Hepatocyte (in vitro differentiated cells): ENCODE measurements around the gene LGALSL. TPM values are rescaled to one million over a fixed set of nuclear protein-coding genes. Genes with fewer than 3 reads are reported as not detected.
A peak's percentile ranks its signal among the peaks of the same experiment; 100 is the strongest.

ENCODE experiments used
- DNase-seq: peaks from one replicate; pipeline ENCODE4 v3.0.0-alpha.2; 2016; ENCODE audit warnings: low spot score
- H2AFZ ChIP-seq: fragments of 200-600 bp; sonication (generic); 2 replicates; pipeline ENCODE4 v1.6.0; 2016; ENCODE audit warnings: antibody characterized with exemption, mild to moderate bottlenecking
- H3K27ac ChIP-seq: fragments of 200-600 bp; sonication (generic); 2 replicates; pipeline ENCODE4 v1.5.1; 2016; ENCODE audit warnings: mild to moderate bottlenecking
- H3K27me3 ChIP-seq: fragments of 200-600 bp; sonication (generic); 2 replicates; pipeline ENCODE4 v1.6.1; 2016
- H3K36me3 ChIP-seq: fragments of 200-600 bp; sonication (generic); replicated peaks from 2 replicates; pipeline ENCODE4 v1.5.1; 2016; ENCODE audit warnings: low read depth; ENCODE audit not compliant: insufficient read depth
- H3K4me1 ChIP-seq: fragments of 200-600 bp; sonication (generic); 2 replicates; pipeline ENCODE4 v1.5.1; 2016; ENCODE audit warnings: mild to moderate bottlenecking, moderate library complexity; ENCODE audit not compliant: insufficient read depth
- H3K4me2 ChIP-seq: fragments of 200-600 bp; sonication (generic); 2 replicates; pipeline ENCODE4 v1.6.0; 2016
- H3K4me3 ChIP-seq: fragments of 200-600 bp; sonication (generic); 2 replicates; pipeline ENCODE4 v1.5.1; 2016; ENCODE audit warnings: mild to moderate bottlenecking
- H3K79me2 ChIP-seq: fragments of 200-600 bp; sonication (generic); 2 replicates; pipeline ENCODE4 v1.6.0; 2017; ENCODE audit warnings: mild to moderate bottlenecking
- H3K9me2 ChIP-seq: fragments of 200-600 bp; sonication (generic); replicated peaks from 2 replicates; pipeline ENCODE4 v1.6.0; 2017; ENCODE audit warnings: mild to moderate bottlenecking; ENCODE audit not compliant: insufficient read depth
- H3K9me3 ChIP-seq: fragments of 200-600 bp; sonication (generic); 2 replicates; pipeline ENCODE4 v1.5.1; 2016; ENCODE audit warnings: low read depth, mild to moderate bottlenecking
- H4K20me1 ChIP-seq: fragments of 200-600 bp; sonication (generic); 2 replicates; pipeline ENCODE4 v1.6.0; 2016; ENCODE audit warnings: mild to moderate bottlenecking; ENCODE audit not compliant: insufficient read depth, poor library complexity, severe bottlenecking
- CTCF ChIP-seq: fragments of 200-600 bp; sonication (generic); IDR thresholded peaks from 2 replicates; pipeline ENCODE4 v1.5.1; 2016; ENCODE audit warnings: antibody characterized with exemption, mild to moderate bottlenecking; ENCODE audit not compliant: poor library complexity
- EZH2 ChIP-seq: fragments of 200-600 bp; sonication (generic); IDR thresholded peaks from 2 replicates; pipeline ENCODE4 v1.6.1; 2016; ENCODE audit warnings: antibody characterized with exemption, mild to moderate bottlenecking, borderline replicate concordance
- EZH2phosphoT487 ChIP-seq: fragments of 200-600 bp; sonication (generic); IDR thresholded peaks from one replicate; pipeline ENCODE4 v1.6.1; 2018; ENCODE audit warnings: antibody characterized with exemption, mild to moderate bottlenecking, low read depth, moderate library complexity; ENCODE audit not compliant: unreplicated experiment, severe bottlenecking
- WGBS: methylation state at CpG from one replicate; pipeline ENCODE4 v1.1.6; 2016; ENCODE audit warnings: low lambda C conversion rate; ENCODE audit errors: missing lambda C conversion rate; 5-methylcytosine and 5-hydroxymethylcytosine counted together
- polyA plus RNA-seq: library from polyadenylated mRNA; unstranded; fragments of >200 nt; fragmentation: Nextera tagmentation; extraction: Ambion mirVana; gene quantifications from 2 replicates; pipeline ENCODE4 v1.2.1, GENCODE V29; 2016
- total RNA-seq: library from RNA; depleted of rRNA; stranded (reverse); fragments of >200 nt; gene quantifications from 2 replicates; pipeline ENCODE4 v1.2.3, GENCODE V29; 2014

LGALSL gene
- total and polyA plus RNA-seq, 2 experiments from 2014 or later, result 30.7 to 44.6 TPM

GRCh38 chr2:64488050-64488974 is 34.4 kb downstream of the LGALSL start:
- H3K4me1 ChIP-seq, result no peaks in the 10 kb centered on the region
- H3K9me2 ChIP-seq, result no peaks in the 10 kb centered on the region
- WGBS, result 58% methylated on average over 20 of the region's 20 CpGs
- peak; percentile 82 for DNase-seq
- H3K27ac ChIP-seq, result no peak overlapping the region
- no peak overlapping the region for H3K4me3 ChIP-seq
- no peaks in the 10 kb centered on the region for H3K79me2 ChIP-seq
- H4K20me1 ChIP-seq, result no peaks in the 10 kb centered on the region
- H2AFZ ChIP-seq, result no peak overlapping the region
- no peak overlapping the region for H3K4me2 ChIP-seq
- no peaks in the 10 kb centered on the region for H3K9me3 ChIP-seq
- TF ChIP-seq CTCF (peak; percentile 97), EZH2phosphoT487 (no peak)
- no peaks in the 10 kb centered on the region for H3K27me3 ChIP-seq
- no peaks in the 10 kb centered on the region for H3K36me3 ChIP-seq

GRCh38 chr2:64489081-64489751 is 35.3 kb downstream of the LGALSL start:
- H3K27ac ChIP-seq, result no peak overlapping the region
- no peak overlapping the region for H2AFZ ChIP-seq
- H3K4me2 ChIP-seq, result no peak overlapping the region
- H3K79me2 ChIP-seq, result no peaks in the 10 kb centered on the region
- no peak for DNase-seq
- H4K20me1 ChIP-seq, result no peaks in the 10 kb centered on the region
- WGBS, result 91% methylated on average over 5 of the region's 5 CpGs
- H3K4me3 ChIP-seq, result no peak overlapping the region
- no peaks in the 10 kb centered on the region for H3K9me2 ChIP-seq
- H3K4me1 ChIP-seq, result no peaks in the 10 kb centered on the region
- H3K36me3 ChIP-seq, result no peaks in the 10 kb centered on the region
- no peaks in the 10 kb centered on the region for H3K27me3 ChIP-seq
- no peaks in the 10 kb centered on the region for H3K9me3 ChIP-seq
- no peak for TF ChIP-seq EZH2
- TF ChIP-seq EZH2phosphoT487, result no peak
- TF ChIP-seq CTCF, result no peak

- Histone ChIP-seq H3K9me2 (no peaks in the 10 kb centered on the region), H3K4me3 (no peak overlapping the region), H3K27ac (no peak overlapping the region), H3K36me3 (no peaks in the 10 kb centered on the region), H3K79me2 (no peaks in the 10 kb centered on the region), H3K4me2 (no peak overlapping the region), H3K27me3 (no peaks in the 10 kb centered on the region), H4K20me1 (no peaks in the 10 kb centered on the region), H3K9me3 (no peaks in the 10 kb centered on the region), H3K4me1 (no peaks in the 10 kb centered on the region), H2AFZ (no peak overlapping the region)
- 76% methylated on average over 4 of the region's 4 CpGs for WGBS
- DNase-seq, result no peak
- TF ChIP-seq CTCF (no peak), EZH2 (no peak)
Observed at GRCh38 chr2:64491426-64491825, 37.5 kb downstream of the LGALSL start.
